ENCODE measurements around the gene TANGO2.

DNA sequence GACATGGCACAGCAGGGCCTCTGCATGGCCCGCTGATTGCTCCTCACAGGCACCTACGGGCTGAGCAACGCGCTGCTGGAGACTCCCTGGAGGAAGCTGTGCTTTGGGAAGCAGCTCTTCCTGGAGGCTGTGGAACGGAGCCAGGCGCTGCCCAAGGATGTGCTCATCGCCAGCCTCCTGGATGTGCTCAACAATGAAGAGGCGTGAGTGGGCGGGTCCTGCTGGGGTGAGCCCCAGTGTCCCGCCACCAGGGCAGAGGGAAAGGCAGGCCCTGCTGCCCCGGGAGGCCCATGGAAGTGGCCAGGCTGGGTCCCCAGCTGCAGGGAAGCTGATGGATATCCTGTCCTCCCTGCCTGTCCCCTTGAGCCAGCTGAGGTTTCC lies 40.6 kb downstream of the TANGO2 start:
- TF ChIP-seq, protein P1, sequence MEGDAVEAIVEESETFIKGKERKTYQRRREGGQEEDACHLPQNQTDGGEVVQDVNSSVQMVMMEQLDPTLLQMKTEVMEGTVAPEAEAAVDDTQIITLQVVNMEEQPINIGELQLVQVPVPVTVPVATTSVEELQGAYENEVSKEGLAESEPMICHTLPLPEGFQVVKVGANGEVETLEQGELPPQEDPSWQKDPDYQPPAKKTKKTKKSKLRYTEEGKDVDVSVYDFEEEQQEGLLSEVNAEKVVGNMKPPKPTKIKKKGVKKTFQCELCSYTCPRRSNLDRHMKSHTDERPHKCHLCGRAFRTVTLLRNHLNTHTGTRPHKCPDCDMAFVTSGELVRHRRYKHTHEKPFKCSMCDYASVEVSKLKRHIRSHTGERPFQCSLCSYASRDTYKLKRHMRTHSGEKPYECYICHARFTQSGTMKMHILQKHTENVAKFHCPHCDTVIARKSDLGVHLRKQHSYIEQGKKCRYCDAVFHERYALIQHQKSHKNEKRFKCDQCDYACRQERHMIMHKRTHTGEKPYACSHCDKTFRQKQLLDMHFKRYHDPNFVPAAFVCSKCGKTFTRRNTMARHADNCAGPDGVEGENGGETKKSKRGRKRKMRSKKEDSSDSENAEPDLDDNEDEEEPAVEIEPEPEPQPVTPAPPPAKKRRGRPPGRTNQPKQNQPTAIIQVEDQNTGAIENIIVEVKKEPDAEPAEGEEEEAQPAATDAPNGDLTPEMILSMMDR (conservative IDR thresholded peaks at IDR 0.05; ENCODE audit: low read depth, low read length), result no peak
- TF ChIP-seq EZH2 (IDR thresholded peaks at IDR 0.05; ENCODE audit: borderline replicate concordance, low read depth, low read length, poor library complexity, severe bottlenecking), result no peak

All from A673 (cell line).